Stimulated activated CD8-positive, alpha-beta memory T cell treated with anti-CD3 and anti-CD28 coated beads, Interleukin-7, amount 100 ng/mL, for 1 hour (primary cell): ENCODE results near the gene KCNH4.
"Not testable (repeated sequence)": the region's sequence is repeated elsewhere in the genome, so short reads cannot be mapped to it uniquely, and the experiment has no call there.

Experiments
- DNase-seq, 2 donors: peaks; one replicate each; pipeline ENCODE4 v3.0.0-alpha.2; 2020; ENCODE audit warnings: low read depth in 2 of 2

KCNH4 gene

DNA sequence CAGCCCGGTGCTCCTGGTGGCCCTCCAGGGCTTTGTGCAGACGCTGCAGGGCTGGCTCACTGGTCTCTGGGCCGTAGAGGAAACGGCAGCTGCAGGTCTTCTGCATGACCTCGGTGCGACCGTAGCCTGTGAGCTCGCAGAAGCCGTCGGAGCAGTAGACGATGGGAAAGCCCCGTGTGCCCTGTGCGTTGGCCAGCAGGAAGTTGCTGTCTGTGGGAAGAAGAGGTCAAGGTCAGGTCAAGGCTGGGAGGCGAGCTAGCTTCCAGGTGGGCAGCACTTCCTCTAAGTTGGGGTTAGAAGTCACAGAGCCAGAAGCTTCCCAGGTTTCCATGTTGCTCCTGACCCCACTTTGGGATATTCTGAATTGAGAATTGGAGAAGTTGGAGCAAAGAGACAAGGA, 2.1 kb downstream of the KCNH4 start:
- DNase-seq: no peak

GRCh38 chr17:42177684-42178083, 3.3 kb downstream of the KCNH4 start:
- no peak for DNase-seq

DNA sequence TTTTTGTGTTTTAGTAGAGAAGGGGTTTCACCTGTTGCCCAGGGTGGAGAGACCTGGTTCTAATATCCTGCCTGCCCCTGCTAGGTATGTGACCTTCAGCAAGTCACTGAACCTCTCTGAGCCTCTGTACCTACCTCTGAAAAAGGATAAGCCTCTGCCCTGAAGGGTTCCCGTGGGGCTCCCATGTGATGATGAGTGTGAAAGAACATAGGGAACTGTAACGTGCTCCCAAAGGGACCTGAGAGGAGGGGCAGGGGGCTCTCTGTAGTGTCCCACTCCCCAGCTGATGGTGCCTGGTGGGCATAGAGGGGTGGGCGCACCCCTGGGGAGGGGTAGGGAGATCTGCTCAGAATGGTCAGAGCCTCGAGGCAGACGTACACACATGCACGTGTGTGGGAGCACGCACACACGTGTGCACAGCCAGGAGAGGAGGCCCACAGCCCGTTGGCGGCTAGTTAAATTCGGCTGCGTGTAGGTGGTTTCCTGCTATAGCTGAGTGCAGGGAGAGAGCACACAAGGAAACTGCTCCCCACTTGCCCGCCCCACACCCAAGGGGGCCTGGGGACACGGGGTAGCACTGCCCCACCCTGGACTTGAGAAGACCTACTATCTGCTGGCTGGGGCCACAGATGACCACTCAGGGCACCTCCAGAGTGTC, 6.7 kb downstream of the KCNH4 start:
- DNase-seq: no peak

DNA sequence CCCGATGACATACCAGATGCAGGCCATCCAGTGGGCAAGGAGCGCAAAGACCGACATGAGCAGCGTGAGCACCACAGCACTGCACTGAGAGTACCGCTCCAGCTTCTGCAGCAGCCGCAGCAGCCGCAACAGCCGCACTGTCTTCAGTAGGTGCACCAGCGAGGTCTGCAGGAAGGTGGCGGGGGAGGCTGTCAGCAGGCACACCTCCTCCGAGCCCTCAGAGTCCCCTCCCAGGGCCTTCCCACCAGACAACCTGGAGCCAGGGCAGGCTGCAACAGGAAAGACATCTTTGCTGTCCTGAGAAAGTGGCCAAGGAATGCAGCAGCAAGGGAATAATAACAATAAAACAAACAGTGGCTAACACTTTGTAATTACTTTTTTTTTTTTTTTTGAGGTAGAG, 9.1 kb downstream of the KCNH4 start:
- DNase-seq: no peak

DNA sequence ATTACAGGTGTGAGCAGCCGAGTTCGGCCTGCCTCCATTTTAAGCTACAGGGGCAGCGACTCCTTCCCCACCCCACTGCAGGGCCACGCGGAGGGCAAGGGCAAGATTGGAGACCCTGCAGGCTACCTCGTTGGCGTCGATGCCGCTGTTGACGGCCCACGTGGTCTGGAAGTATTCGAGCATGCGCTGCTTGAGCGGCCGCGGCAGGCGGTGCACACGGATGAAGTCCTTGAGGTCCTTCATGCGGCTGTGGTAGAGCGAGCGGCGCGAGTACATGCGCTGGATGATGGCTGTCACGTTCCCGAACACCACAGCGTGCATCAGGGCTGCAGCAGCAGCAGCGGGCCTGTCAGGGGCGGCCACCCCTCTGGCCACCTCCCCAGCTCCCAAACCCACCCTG, 11.6 kb downstream of the KCNH4 start:
- no peak for DNase-seq

GRCh38 chr17:42167807-42168206, 13.1 kb downstream of the KCNH4 start:
- DNase-seq: no peak

DNA sequence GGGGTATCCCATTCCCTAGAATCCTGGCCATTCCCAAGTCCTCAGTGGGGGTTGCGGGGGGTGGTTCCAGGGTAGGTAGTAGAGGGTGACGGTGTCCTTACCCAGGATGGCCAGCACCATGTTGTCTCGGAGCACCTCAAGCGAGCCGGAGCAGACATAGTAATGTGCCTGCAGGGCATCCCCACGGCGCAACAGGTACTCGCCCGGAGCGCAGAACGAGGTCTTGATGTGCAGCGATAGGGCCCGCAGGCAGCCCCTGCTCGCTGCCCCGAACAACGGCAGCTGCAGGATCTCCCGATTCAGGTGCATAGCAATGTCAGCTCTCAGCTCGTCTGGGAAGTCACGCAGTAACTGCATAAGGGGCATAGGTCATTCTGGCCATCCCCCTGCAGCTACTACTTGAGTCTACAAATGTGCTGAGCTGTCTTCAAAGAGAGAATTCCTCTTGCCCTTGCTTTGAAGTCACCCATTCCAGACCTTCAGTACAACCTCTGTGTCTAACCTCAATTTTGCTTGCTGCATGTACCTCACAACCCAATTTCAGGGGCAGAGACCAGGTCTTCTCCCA, 14.7 kb downstream of the KCNH4 start:
- no peak for DNase-seq

DNA sequence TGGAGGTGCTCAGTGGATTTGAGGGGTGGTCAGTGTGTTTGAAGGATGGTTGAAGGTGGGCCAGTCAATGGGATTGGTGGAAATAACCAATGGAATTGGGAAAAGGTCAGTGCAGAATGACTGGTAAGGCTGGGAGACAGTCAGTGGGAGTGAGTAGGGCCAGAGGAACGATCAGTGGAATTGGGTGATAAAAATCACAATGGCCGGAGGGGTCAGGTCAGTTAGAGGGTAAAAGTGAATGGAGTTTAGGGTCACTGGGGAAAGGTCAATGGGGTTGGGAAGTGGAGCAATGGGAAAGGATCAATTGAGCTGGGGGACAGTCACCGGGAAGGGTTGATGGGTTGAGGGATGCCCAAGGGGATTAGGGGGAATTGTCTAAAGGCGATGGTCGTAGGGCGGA, 15.2 kb downstream of the KCNH4 start:
- DNase-seq: no peak

- no peak for DNase-seq
Observed at GRCh38 chr17:42163696-42164407, 17.1 kb downstream of the KCNH4 start.

- DNase-seq: no peak
Observed at GRCh38 chr17:42163113-42163512, 17.8 kb downstream of the KCNH4 start.

DNA sequence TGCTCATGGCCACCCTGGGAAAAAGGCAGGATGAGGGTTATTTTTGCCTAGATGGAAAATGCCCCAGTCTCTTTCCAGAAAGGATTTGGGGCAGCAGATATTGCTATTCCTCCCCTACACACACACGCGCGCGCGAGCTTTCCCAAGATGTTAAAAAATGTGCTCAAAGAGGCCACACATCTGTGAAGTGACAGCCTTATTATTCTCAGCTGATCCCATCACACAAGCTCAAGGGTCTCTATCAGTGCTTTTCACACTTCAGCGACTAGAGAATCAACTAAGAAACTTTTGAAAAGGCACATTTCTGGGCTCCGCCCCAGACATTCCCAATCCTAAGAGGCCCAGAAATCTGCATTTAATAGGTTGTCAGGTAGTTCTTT, 20.4 kb downstream of the KCNH4 start:
- DNase-seq: no peak

GRCh38 chr17:42159796-42160530, 21.0 kb downstream of the KCNH4 start:
- no peak for DNase-seq

GRCh38 chr17:42155614-42156045, 25.3 kb downstream of the KCNH4 start:
- DNase-seq: no peak

GRCh38 chr17:42153919-42154742, 26.8 kb downstream of the KCNH4 start:
- DNase-seq: no peak

GRCh38 chr17:42146911-42147607, 33.9 kb downstream of the KCNH4 start:
- no peak for DNase-seq

DNA sequence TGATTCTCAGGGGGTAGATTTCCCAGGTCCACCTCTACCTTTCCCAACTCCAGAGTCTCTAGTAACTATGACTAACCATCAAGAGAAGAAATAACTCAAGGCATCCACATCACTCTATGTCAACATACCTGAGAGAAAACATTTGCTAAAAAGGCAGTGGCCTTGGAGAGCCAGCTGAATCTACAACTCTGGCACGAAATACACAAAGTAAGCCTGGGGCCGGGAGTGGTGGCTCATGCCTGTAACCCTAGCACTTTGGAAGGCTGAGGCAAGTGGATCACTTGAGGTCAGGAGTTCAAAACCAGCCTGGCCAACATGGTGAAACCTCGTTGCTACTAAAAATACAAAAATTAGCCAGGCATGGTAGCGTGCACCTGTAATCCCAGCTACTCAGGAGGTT, 37.8 kb downstream of the KCNH4 start:
- DNase-seq: not testable (repeated sequence)

- no peak for DNase-seq
Observed at GRCh38 chr17:42142371-42142896, 38.5 kb downstream of the KCNH4 start.

DNA sequence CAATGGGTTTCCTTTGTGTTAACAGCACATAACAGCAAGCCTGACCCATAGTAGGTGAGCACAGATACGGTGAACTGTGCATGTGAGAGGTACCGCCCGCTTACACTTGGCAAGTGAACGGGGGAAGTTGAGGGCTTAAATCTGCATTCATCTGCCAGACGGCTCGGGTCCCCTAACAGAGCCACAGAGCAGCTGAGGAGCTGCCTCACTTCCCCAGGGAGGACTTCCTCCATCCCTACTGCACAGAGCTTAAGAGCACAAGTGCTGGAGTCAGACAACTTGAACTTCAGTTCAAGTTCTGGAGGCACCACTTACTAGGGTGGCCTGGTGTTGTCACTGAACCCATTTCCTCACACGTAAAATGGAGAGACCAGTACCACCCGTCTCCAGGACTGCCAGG, 39.6 kb downstream of the KCNH4 start:
- DNase-seq: no peak

DNA sequence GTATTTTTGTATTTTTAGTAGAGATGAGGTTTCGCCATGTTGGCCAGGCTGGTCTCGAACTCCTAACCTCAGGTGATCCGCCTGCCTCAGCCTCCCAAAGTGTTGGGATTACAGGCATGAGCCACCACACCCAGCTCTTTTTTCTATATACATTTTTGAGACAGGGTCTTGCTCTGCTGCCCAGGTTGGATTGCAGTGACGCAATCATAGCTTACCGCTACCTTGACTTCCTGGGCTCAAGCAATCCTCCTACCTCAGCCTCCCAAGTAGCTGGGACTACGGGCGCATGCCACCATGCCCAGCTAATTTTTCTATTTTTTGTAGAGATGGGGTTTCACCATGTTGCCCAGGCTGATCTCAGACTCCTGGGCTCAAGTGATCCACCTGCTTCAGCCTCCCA, 40.3 kb downstream of the KCNH4 start:
- DNase-seq: not testable (repeated sequence)

DNA sequence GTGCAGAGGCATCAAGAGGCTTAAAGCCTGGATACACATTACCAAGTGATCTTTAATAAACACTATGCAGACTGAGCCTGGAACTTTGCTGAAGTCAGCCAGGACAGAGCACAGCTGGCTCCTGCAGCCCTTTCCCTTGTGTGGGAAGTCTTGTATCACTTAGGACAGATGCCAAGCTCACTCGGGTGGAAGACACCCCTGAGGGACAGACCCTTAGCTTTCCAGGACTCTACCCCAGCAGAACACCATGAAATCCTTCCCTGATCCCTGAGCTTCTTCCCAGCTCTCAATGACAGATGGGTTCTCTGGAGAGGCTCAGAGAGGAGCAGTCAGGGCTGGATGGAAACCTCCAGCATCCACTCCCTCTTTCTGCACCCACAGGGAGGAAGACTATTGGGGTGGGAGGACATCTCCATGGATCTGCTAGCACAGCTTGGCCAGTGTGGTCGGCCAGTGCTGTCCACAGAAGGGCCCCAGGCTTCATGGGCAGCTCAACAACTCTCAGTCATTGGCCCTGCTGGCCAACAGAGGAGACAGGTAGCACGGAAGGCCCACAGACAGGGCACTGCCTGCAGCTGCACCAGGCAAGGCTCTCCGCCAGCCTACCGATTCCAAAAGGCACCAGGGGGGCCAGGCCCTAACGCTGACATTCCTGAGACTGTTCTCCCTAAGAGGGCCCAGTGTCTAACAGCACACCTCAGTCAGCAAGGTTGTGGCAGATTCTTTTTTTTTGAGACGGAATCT, 42.0 kb downstream of the KCNH4 start:
- DNase-seq: no peak
